A172 (cell line): ENCODE results near the gene QPRT. TPM values are rescaled to one million over a fixed set of nuclear protein-coding genes. Genes with fewer than 3 reads are reported as not detected.
"Not testable (repeated sequence)": the region's sequence is repeated elsewhere in the genome, so short reads cannot be mapped to it uniquely, and the experiment has no call there.

Experiments
- DNase-seq: peaks from one replicate; pipeline ENCODE4 v3.0.0-alpha.2; 2015; ENCODE audit warnings: low spot score
- total RNA-seq: library from RNA; depleted of rRNA; stranded (reverse); fragments of >200 nt; shearing (Covaris generic); gene quantifications from 2 replicates; pipeline ENCODE4 v1.2.3, GENCODE V29; 2014; rRNA removed

QPRT gene
- total RNA-seq, 1 experiment from 2014 or later, result 83.7 TPM

GRCh38 chr16:29745121-29745852, 66.3 kb downstream of the QPRT start:
- DNase-seq, result no peak

- DNase-seq, result no peak
Observed at GRCh38 chr16:29745853-29746345, 66.9 kb downstream of the QPRT start, which contains the start of gene C16orf54. C16orf54 (minus strand) TSS chr16:29745990; CDS start chr16:29744951, 1,039 bp downstream.

GRCh38 chr16:29746518-29746917, 67.5 kb downstream of the QPRT start:
- not testable (repeated sequence) for DNase-seq

Other genes starting within 250 kb of the QPRT start
- 26.9 and 38.1 TPM in 2 replicates for gene BOLA2, start 224.8 kb upstream of the QPRT start, total RNA-seq
- 77.9 and 137 TPM in 2 replicates for gene SLX1B, start 224.6 kb upstream of the QPRT start, total RNA-seq
- gene SULT1A4, start 219.3 kb upstream of the QPRT start, total RNA-seq, result 14.2 and 19.6 TPM in 2 replicates
- gene NPIPB12, start 172.8 kb upstream of the QPRT start, total RNA-seq, result 6.2 and 7.1 TPM in 2 replicates
- 12.6 and 15.7 TPM in 2 replicates for gene SPN, start 15.9 kb upstream of the QPRT start, total RNA-seq
- gene C16orf54, start 66.8 kb downstream of the QPRT start, total RNA-seq, result 0.09 TPM in 1 of 2 replicates, not detected in the other
- not detected in 2 replicates for gene ZG16, start 99.1 kb downstream of the QPRT start, total RNA-seq
- gene KIF22, start 111.6 kb downstream of the QPRT start, total RNA-seq, result 118 and 129 TPM in 2 replicates
- 205 and 254 TPM in 2 replicates for gene MAZ, start 127.3 kb downstream of the QPRT start, total RNA-seq
- 3.3 and 7.4 TPM in 2 replicates for gene PRRT2, start 133.0 kb downstream of the QPRT start, total RNA-seq
- gene PAGR1, start 137.0 kb downstream of the QPRT start, total RNA-seq, result 41.8 and 55.0 TPM in 2 replicates
- gene MVP, start 141.3 kb downstream of the QPRT start, total RNA-seq, result 239 and 243 TPM in 2 replicates
- gene CDIPT, start 184.0 kb downstream of the QPRT start, total RNA-seq, result 112 and 119 TPM in 2 replicates
- 22.1 and 24.9 TPM in 2 replicates for gene SEZ6L2, start 220.4 kb downstream of the QPRT start, total RNA-seq
- gene ASPHD1, start 221.3 kb downstream of the QPRT start, total RNA-seq, result 18.4 and 22.0 TPM in 2 replicates
- gene KCTD13, start 247.0 kb downstream of the QPRT start, total RNA-seq, result 11.0 and 12.5 TPM in 2 replicates